GM18519 (cell line): Measurements from ENCODE around the gene FLYWCH2.

Experiments used
- ATAC-seq: cut with Tn5 transposase; IDR thresholded peaks from one replicate; pipeline ENCODE4 v1.9.1; 2021; ENCODE audit warnings: mild to moderate bottlenecking, moderate library complexity; ENCODE audit not compliant: unreplicated experiment, low FRiP score

FLYWCH2 gene

GRCh38 chr16:2852731-2853507 is 30.1 kb upstream of the FLYWCH2 start:
- ATAC-seq, result no peak

- no peak for ATAC-seq
Observed at GRCh38 chr16:2853531-2854073, 29.4 kb upstream of the FLYWCH2 start.

- ATAC-seq, result no peak
Observed at GRCh38 chr16:2854700-2855309, 28.2 kb upstream of the FLYWCH2 start.

- ATAC-seq, result no peak
Observed at GRCh38 chr16:2855536-2855935, 27.5 kb upstream of the FLYWCH2 start.

DNA sequence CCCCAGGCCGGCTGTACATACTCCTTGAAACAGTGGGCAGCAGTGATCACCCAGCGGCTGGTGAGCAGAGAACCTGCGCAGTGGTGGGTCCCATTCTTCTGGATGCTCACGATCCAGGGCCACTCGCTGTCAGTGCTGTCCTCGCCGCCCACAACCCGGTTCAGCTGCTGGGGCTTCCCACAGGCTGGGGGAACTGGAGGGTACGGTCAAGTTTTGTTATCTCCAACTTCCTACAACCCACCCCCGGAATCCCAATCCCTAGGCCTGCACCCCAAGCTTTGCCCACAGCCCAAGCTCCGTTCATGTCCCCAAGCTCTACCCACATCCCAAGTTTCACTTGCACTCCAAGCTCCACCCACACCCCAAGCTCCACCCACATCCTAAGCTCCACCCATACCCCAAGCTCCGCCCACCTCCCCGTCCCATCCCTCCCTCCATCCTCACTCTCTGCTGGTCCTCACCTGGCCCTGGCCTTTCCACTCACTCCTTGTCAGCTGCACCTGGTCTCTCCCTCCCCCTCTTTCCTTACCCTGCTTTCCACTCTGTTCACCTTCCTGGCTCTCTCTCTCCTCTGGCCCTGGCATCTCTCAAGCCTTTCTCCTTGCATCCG is 26.8 kb upstream of the FLYWCH2 start:
- no peak for ATAC-seq

GRCh38 chr16:2856686-2857450 is 26.1 kb upstream of the FLYWCH2 start:
- ATAC-seq, result no peak

GRCh38 chr16:2857451-2858244 is 25.4 kb upstream of the FLYWCH2 start, which contains the start of gene PRSS22:
PRSS22 (minus strand) TSS chr16:2858170; CDS start chr16:2858104, 66 bp downstream.
- no peak for ATAC-seq

DNA sequence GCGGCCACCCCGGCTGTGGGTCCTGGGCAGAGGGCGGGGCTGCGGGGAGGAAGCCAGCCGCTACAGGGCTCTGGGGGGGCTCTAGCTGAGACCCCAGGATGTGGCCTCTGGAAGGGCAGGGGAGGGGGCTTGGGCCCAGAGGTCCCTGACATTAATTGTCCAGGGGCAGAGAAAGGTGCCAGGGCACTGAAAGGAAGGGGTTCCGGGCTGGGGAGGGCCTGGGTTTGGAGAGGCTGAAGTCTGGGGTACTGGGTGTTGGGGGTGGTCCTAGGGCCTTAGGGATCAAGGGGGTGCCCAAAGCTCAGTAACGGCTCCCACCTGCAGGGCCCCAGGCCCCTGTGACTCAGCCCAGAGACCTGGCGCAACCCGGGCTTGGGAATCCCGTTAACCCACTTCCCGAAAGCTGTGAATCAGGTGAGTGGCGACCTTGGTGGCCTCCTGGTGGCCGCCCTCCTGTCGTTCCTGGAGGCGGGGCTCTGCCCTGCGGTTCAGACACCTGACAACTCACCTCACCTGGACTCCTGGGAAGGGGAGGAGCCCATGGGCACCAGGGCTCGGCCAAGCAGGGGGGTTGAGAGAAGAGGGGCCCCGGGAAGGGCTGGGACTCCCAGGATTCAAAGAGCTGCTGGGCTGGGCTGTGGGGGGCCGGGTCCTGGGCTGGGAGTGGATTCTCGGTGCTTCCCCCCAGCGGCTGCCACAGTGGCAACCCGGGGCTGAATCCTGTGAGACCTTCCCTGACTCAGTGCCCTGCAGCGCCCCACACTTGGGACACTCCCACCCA is 24.6 kb upstream of the FLYWCH2 start:
- ATAC-seq, result no peak

GRCh38 chr16:2859686-2860265 is 23.2 kb upstream of the FLYWCH2 start:
- ATAC-seq, result no peak

- ATAC-seq, result no peak
Observed at GRCh38 chr16:2860826-2861567, 22.0 kb upstream of the FLYWCH2 start.

GRCh38 chr16:2865651-2866050 is 17.4 kb upstream of the FLYWCH2 start:
- no peak for ATAC-seq

GRCh38 chr16:2866431-2866830 is 16.6 kb upstream of the FLYWCH2 start:
- ATAC-seq, result no peak

DNA sequence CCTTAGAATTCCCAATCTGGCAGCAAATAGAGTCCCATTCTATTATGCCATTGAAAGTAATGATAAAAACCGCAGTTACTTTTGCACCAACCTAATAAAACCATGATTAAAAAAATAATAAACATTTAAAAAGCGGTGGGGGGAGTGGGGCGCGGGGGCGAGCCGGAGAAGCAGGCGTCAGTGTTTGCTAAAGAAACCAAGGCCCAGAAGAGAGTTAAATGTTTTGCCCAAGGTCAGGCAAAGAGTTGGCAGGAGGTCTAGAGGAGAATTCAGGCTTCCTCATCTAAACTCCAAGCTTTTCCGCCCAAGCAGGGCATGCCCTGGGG is 15.4 kb upstream of the FLYWCH2 start:
- ATAC-seq, result no peak

DNA sequence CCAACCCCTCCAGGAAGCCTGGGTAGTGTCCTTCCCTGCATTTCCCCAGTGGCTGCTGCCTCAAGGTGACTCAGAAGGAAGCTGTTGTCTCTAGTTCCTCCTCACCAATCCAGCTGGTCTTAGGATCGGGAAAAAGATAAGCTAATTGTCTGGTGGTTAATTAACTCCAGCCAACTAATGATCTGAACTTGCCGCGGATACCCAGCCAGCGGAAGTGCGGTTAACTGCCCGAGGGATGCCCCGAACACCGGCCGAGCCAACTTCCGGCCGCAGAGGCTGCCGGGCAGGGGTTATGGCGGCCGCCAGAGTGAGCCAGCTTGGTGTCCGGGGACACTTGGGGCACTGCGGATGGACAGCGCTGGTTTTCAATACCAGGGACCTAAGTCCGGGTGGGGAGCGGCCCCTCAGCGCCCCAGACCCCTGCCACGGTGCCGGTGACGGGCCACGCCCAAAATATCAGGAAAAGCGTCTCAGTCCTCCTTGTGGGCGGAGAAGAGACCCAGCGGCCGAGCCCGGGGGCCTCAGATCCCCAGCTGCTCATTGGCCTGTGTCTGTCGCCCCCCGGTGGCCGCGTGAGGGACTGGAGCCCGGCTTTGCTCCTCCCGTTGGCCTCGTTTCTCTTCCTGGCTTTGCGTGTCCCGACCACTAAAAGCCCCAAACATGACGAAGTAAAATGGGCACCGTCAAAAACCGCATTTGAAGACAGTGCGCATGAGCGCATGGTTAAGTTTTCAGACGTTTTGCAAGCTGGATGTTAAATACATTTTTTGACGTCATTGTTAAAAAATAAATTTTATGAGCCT is 14.8 kb upstream of the FLYWCH2 start:
- no peak for ATAC-seq

DNA sequence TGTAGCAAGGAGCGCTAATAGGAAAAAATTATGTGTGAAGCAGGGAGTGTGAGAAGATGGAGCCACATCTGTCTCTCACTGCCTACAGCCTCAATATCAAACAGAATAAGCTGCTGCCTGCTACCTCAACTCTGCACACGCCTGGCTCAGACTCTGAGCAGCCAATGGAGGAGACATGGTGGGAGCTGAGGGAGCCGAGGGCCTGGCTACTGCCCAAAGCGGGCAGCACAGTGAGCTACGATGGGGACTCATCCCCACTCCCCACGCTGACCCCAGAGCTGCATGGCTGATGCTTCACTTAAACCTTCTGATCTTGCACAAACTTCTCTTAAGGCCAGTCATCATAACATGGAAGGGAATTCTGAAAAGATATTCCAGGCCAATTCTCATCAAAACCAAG is 11.1 kb upstream of the FLYWCH2 start:
- ATAC-seq, result no peak

DNA sequence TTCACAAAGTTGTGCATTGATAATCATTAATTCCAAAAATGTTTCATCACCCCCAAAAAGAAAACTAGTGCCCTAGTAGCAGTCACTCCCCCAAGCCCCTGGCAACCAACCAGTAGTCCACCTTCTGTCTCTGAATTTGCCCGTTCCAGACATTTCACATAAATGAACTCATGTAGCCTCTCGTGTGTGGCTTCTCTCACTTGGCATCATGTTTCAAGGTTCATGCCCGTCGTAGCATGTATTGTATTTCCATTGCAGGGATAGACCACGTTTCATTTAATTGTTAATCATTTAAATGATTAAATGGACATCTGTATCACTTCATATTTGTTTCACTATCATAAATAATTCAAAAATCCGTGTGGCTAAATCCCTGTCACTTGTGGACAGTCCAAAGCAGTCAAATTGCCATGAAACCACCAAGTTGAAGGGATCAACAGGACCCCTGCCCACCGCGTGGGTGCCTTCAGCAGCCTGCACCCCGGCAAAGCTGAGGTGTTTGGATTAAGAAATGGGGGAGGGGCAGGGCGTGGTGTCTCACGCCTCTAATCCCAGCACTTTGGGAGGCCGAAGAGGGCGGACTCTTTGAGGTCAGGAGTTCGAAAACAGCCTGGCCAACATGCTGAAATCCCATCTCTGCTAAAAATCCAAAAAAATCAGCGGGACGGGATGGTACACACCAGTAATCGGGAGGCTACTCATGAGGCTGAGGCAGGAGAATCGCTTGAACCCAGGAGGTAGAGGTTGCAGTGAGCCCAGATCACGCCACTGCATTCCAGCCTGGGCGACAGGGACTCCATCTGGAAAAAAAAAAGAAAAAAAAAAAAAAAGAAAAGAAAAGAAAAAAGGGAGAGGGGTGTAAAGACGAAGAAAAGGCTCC is 8.7 kb upstream of the FLYWCH2 start:
- no peak for ATAC-seq
